ACC112 (cell line): ENCODE data around the gene UNC13A.

Experiments used
- H2AFZ ChIP-seq: fragments of 200-600 bp; sonication (generic); one replicate; pipeline ENCODE4 v1.6.0; 2017; ENCODE audit warnings: antibody characterized with exemption, low read length; ENCODE audit not compliant: unreplicated experiment
- H3K27ac ChIP-seq: fragments of 200-600 bp; sonication (generic); 2 replicates; pipeline ENCODE4 v1.5.1; 2014; ENCODE audit warnings: low read depth, mild to moderate bottlenecking, antibody characterized with exemption, low read length, moderate library complexity
- H3K27me3 ChIP-seq: fragments of 200-600 bp; sonication (generic); 2 replicates; pipeline ENCODE4 v1.6.1; 2014; ENCODE audit warnings: mild to moderate bottlenecking, antibody characterized with exemption, low read length, moderate library complexity, mixed read lengths; ENCODE audit not compliant: insufficient read depth
- H3K36me3 ChIP-seq: fragments of 200-600 bp; sonication (generic); 2 replicates; pipeline ENCODE4 v1.6.1; 2016; ENCODE audit warnings: mild to moderate bottlenecking, antibody characterized with exemption, low read length, moderate library complexity, mixed read lengths; ENCODE audit not compliant: insufficient read depth
- H3K4me1 ChIP-seq: fragments of 200-600 bp; sonication (generic); one replicate; pipeline ENCODE4 v1.6.1; 2016; ENCODE audit warnings: low read length, mixed read lengths; ENCODE audit not compliant: insufficient read depth, unreplicated experiment, control insufficient read depth
- H3K4me3 ChIP-seq: fragments of 200-600 bp; sonication (generic); 2 replicates; pipeline ENCODE4 v1.5.1; 2014; ENCODE audit warnings: mild to moderate bottlenecking, low read depth, low read length
- H3K79me2 ChIP-seq: fragments of 200-600 bp; sonication (generic); one replicate; pipeline ENCODE4 v1.6.0; 2016; ENCODE audit warnings: low read length; ENCODE audit not compliant: control insufficient read depth, unreplicated experiment, insufficient read depth

The UNC13A gene

DNA sequence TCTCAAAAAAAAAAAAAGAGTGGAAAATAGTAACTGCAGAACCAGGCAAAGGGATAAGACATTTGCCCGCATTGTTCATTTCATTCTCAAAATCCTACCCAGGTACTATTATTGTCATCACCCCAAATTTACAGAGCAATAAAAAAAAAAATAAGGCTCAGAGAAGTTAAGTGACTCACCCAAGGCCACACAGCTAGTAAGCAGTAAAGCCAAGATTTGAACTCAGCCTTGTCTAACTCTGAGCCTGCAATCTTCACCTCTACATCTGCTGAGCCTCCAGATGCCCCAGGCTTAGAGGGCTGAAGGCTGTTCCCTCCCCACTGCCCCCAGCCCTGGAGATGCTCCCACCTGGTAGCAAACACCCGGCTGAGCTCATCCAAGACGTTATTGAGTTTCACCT is 61.0 kb downstream of the UNC13A start:
- H3K4me3 ChIP-seq = no peak overlapping the region
- peaks cover 7% of the 10 kb centered on the region; the same call in 1 of the 2 replicates for H3K27me3 ChIP-seq
- no peaks in the 10 kb centered on the region for H3K4me1 ChIP-seq
- no peak overlapping the region for H2AFZ ChIP-seq
- H3K79me2 ChIP-seq = no peaks in the 10 kb centered on the region
- H3K36me3 ChIP-seq = no peaks in the 10 kb centered on the region
- H3K27ac ChIP-seq = no peak overlapping the region

GRCh38 chr19:17626456-17627015 is 61.6 kb downstream of the UNC13A start:
- H3K4me1 ChIP-seq = no peaks in the 10 kb centered on the region
- no peaks in the 10 kb centered on the region for H3K36me3 ChIP-seq
- no peak overlapping the region for H3K4me3 ChIP-seq
- H2AFZ ChIP-seq = no peak overlapping the region
- no peaks in the 10 kb centered on the region for H3K79me2 ChIP-seq
- no peak overlapping the region for H3K27ac ChIP-seq
- H3K27me3 ChIP-seq = peaks cover 7% of the 10 kb centered on the region; the same call in 1 of the 2 replicates

- no peak overlapping the region for H3K4me3 ChIP-seq
These were observed 62.2 kb downstream of the UNC13A start for GRCh38 chr19:17625980-17626379.

GRCh38 chr19:17625043-17625442 is 63.1 kb downstream of the UNC13A start:
- Histone ChIP-seq H2AFZ (no peak overlapping the region), H3K27me3 (peaks cover 4% of the 10 kb centered on the region; the same call in 1 of the 2 replicates), H3K27ac (no peak overlapping the region), H3K36me3 (no peaks in the 10 kb centered on the region), H3K4me1 (no peaks in the 10 kb centered on the region), H3K4me3 (no peak overlapping the region), H3K79me2 (no peaks in the 10 kb centered on the region)

More at GRCh38 chr19:17625980-17626379, 62.2 kb downstream of the UNC13A start:
- H3K27me3 ChIP-seq = peaks cover 7% of the 10 kb centered on the region; the same call in 1 of the 2 replicates
- no peaks in the 10 kb centered on the region for H3K79me2 ChIP-seq
- no peak overlapping the region for H2AFZ ChIP-seq
- H3K36me3 ChIP-seq = no peaks in the 10 kb centered on the region
- no peak overlapping the region for H3K27ac ChIP-seq
- no peaks in the 10 kb centered on the region for H3K4me1 ChIP-seq

GRCh38 chr19:17624314-17624991 is 63.7 kb downstream of the UNC13A start:
- H3K27ac ChIP-seq = no peak overlapping the region
- H3K4me3 ChIP-seq = no peak overlapping the region
- no peaks in the 10 kb centered on the region for H3K79me2 ChIP-seq

DNA sequence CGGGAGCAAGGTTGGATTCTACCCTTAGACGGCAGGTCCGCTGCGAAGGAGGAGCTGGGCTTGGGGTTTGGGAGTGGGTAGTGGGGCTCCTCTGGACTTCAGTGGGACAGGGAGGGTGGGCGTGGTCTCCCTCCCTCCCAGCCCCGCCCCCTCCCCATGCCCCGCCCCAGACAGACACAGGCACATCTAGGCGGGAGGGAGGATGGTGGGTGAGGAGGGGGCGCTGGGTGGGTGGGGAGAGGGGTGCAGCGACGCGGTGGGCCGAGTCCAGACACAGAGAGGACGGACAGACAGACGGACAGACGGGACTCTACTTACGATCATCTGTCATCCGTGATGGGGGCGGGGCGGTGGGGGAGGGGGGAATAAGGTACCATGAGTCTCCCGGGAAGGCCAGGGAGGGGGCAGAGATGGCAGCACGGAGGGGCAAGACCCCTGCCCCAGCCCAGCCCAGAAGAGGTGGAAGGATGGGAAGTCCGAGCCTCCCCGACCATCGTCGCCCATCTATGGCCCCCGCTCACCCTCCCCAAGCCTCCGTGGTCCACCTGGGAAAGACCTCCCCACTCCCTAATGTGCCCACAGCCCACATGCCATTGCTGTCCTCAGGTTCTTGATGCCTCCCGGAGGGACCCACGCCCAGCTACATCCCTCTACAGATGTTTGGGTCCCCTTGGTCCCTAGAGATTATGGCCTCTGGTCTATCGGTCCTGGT is 64.8 kb downstream of the UNC13A start:
- H3K4me1 ChIP-seq = no peaks in the 10 kb centered on the region
- no peak overlapping the region for H3K4me3 ChIP-seq

More at GRCh38 chr19:17624314-17624991, 63.7 kb downstream of the UNC13A start:
- Histone ChIP-seq H3K4me1 (no peaks in the 10 kb centered on the region), H3K27me3 (no peaks in the 10 kb centered on the region), H2AFZ (no peak overlapping the region), H3K36me3 (no peaks in the 10 kb centered on the region)

GRCh38 chr19:17620696-17621095 is 67.5 kb downstream of the UNC13A start:
- Histone ChIP-seq H2AFZ (no peak overlapping the region), H3K27ac (no peak overlapping the region), H3K27me3 (no peaks in the 10 kb centered on the region), H3K4me1 (no peaks in the 10 kb centered on the region), H3K79me2 (no peaks in the 10 kb centered on the region), H3K4me3 (no peak overlapping the region), H3K36me3 (no peaks in the 10 kb centered on the region)

More for the DNA sequence above, 64.8 kb downstream of the UNC13A start:
- Histone ChIP-seq H3K27ac (no peak overlapping the region), H3K36me3 (no peaks in the 10 kb centered on the region), H3K79me2 (no peaks in the 10 kb centered on the region), H2AFZ (no peak overlapping the region), H3K27me3 (no peaks in the 10 kb centered on the region)

DNA sequence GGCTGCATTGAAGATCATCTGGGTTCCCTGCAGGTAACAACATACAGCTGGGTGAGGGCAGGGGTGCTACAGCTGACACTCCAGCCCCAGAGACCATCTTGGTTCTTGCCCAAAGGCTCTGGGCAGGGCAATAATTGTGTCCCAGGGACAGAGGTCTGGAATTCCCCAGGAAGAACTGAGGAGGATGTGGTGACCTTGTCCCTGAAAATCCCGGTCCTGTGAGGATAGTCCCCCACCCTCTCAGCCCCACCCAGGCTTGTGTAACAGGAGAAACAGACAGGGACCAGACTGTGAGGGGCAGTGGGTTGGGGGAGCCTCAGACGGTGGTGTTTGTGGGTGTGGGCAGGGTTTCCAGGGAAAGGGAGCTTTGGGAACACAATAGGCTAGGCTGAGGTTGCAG is 69.2 kb downstream of the UNC13A start:
- Histone ChIP-seq H3K4me1 (no peaks in the 10 kb centered on the region), H3K27me3 (no peaks in the 10 kb centered on the region), H3K79me2 (no peaks in the 10 kb centered on the region), H3K4me3 (no peak overlapping the region), H3K36me3 (no peaks in the 10 kb centered on the region), H3K27ac (no peak overlapping the region), H2AFZ (no peak overlapping the region)

DNA sequence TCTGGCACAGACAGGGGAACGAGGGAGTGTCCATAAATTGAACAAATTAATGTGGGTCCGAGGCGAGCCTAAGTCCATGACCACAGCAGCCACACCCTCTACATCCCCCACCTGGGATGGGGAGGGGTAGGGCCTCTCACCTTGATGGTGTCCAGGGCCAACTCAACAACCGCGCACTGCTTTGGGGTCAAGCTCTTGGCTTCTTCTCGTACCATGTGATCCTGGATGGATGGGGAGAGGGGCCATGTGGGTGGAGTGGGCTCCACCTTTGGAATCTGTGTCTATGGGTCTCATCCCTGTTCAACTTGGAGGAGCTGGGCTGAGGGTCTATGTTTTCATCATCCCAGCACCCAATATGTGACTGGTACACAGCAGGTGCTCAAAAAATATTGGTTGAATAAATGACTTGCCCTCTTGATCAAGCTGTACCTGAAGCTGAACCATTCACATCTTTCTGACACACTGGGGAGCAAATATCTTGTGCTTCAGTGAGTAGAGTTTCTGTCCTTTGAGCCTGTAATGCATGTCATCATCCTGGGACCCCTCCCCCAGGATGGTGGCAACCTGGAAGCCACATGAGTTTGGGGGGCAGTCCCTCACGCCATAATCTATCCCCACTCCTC is 69.8 kb downstream of the UNC13A start:
- H3K36me3 ChIP-seq = no peaks in the 10 kb centered on the region
- no peak overlapping the region for H3K27ac ChIP-seq
- no peaks in the 10 kb centered on the region for H3K79me2 ChIP-seq
- H3K27me3 ChIP-seq = no peaks in the 10 kb centered on the region
- H3K4me3 ChIP-seq = no peak overlapping the region
- H3K4me1 ChIP-seq = no peaks in the 10 kb centered on the region
- no peak overlapping the region for H2AFZ ChIP-seq

DNA sequence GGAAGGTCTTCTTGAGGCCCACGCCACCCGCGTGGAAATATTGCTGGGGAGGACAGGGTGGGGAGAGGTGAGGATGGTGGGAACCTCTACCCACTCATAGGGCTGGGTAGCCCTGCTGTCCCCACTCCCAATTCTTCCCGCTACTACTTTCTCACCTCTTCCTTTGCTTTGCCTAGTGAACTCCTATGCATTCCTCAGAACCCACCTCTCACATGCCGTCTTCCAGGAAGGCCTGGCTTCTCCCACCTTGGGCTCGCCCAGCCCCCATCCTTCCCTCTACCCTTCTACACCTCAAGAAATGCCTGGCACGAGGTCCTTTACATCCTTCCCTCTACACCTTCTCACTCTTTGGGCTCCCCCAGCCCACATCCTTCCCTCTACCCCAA is 70.4 kb downstream of the UNC13A start:
- H2AFZ ChIP-seq = no peak overlapping the region
- H3K36me3 ChIP-seq = no peaks in the 10 kb centered on the region
- no peak overlapping the region for H3K4me3 ChIP-seq
- H3K79me2 ChIP-seq = no peaks in the 10 kb centered on the region
- no peak overlapping the region for H3K27ac ChIP-seq
- H3K27me3 ChIP-seq = no peaks in the 10 kb centered on the region
- H3K4me1 ChIP-seq = no peaks in the 10 kb centered on the region
